MM.1S (cell line): ENCODE measurements around the gene CERKL.

ENCODE experiments used
- DNase-seq: peaks from one replicate; pipeline ENCODE4 v3.0.0-alpha.2; 2015
- H2AFZ ChIP-seq: fragments of 300-600 bp; sonication (generic); 2 replicates; pipeline ENCODE4 v1.6.0; 2016; ENCODE audit warnings: antibody characterized with exemption, low read length
- H3F3A ChIP-seq: fragments of 300-600 bp; sonication (generic); 2 replicates; pipeline ENCODE4 v1.6.1; 2016; ENCODE audit warnings: mild to moderate bottlenecking, antibody characterized with exemption, low read length, moderate library complexity, mixed read lengths; ENCODE audit not compliant: insufficient read depth
- H3K27ac ChIP-seq: fragments of 300-600 bp; sonication (generic); 2 replicates; pipeline ENCODE4 v1.5.1; 2016; ENCODE audit warnings: mild to moderate bottlenecking, low read length
- H3K27me3 ChIP-seq: fragments of 300-600 bp; sonication (generic); replicated peaks from 2 replicates; pipeline ENCODE4 v1.6.0; 2016; ENCODE audit warnings: low read length; ENCODE audit not compliant: insufficient read depth
- H3K36me3 ChIP-seq: fragments of 300-600 bp; sonication (generic); replicated peaks from 2 replicates; pipeline ENCODE4 v1.6.1; 2016; ENCODE audit warnings: mild to moderate bottlenecking, low read length, mixed read lengths; ENCODE audit not compliant: insufficient read depth
- H3K4me1 ChIP-seq: fragments of 300-600 bp; sonication (generic); 2 replicates; pipeline ENCODE4 v1.6.1; 2016; ENCODE audit warnings: low read length, mixed read lengths
- H3K4me2 ChIP-seq: fragments of 300-600 bp; sonication (generic); 2 replicates; pipeline ENCODE4 v1.6.0; 2016; ENCODE audit warnings: low read depth, low read length
- H3K4me3 ChIP-seq: fragments of 300-600 bp; sonication (generic); 2 replicates; pipeline ENCODE4 v1.5.1; 2016; ENCODE audit warnings: low read length, mixed read lengths
- H3K79me2 ChIP-seq: fragments of 300-600 bp; sonication (generic); 2 replicates; pipeline ENCODE4 v1.6.1; 2016; ENCODE audit warnings: mixed run types, low read length, mixed read lengths
- H3K9ac ChIP-seq: fragments of 300-600 bp; sonication (generic); 2 replicates; pipeline ENCODE4 v1.6.1; 2016; ENCODE audit warnings: low read length, mixed read lengths
- H3K9me2 ChIP-seq: fragments of 300-600 bp; sonication (generic); replicated peaks from 2 replicates; pipeline ENCODE4 v1.6.1; 2016; ENCODE audit warnings: mild to moderate bottlenecking, low read length, mixed read lengths; ENCODE audit not compliant: insufficient read depth
- H3K9me3 ChIP-seq: fragments of 300-600 bp; sonication (generic); replicated peaks from 2 replicates; pipeline ENCODE4 v1.6.1; 2016; ENCODE audit warnings: mild to moderate bottlenecking, low read length, mixed read lengths; ENCODE audit not compliant: insufficient read depth
- H4K20me1 ChIP-seq: fragments of 300-600 bp; sonication (generic); 2 replicates; pipeline ENCODE4 v1.6.1; 2016; ENCODE audit warnings: mild to moderate bottlenecking, low read length, moderate library complexity, mixed read lengths; ENCODE audit not compliant: insufficient read depth
- CTCF ChIP-seq: fragments of 300-600 bp; sonication (generic); IDR thresholded peaks from 2 replicates; pipeline ENCODE4 v1.5.1; 2016; ENCODE audit warnings: antibody characterized with exemption, low read length, mixed read lengths
- EZH2 ChIP-seq: fragments of 300-600 bp; sonication (generic); optimal IDR thresholded peaks from 2 replicates; pipeline ENCODE3; 2017; ENCODE audit warnings: low read depth, mild to moderate bottlenecking, antibody characterized with exemption, low read length, mixed read lengths
- EZH2phosphoT487 ChIP-seq: fragments of 300-600 bp; sonication (generic); IDR thresholded peaks from 2 replicates; pipeline ENCODE4 v1.6.1; 2018; ENCODE audit warnings: antibody characterized with exemption, low read length

CERKL gene

GRCh38 chr2:181607629-181608590, 49.0 kb downstream of the CERKL start:
- H2AFZ ChIP-seq = no peak overlapping the region
- no peaks in the 10 kb centered on the region; the same call in 1 of the 2 replicates for H3K4me1 ChIP-seq
- no peaks in the 10 kb centered on the region for H3K9me3 ChIP-seq
- H3K79me2 ChIP-seq = no peaks in the 10 kb centered on the region
- H3K9ac ChIP-seq = no peak overlapping the region
- H3K4me3 ChIP-seq = no peak overlapping the region
- no peak overlapping the region for H3K4me2 ChIP-seq
- no peaks in the 10 kb centered on the region for H3K36me3 ChIP-seq
- H3F3A ChIP-seq = no peaks in the 10 kb centered on the region
- H3K9me2 ChIP-seq = no peaks in the 10 kb centered on the region
- DNase-seq = no peak
- TF ChIP-seq EZH2phosphoT487 = no peak
- H4K20me1 ChIP-seq = no peaks in the 10 kb centered on the region
- no peak overlapping the region for H3K27ac ChIP-seq
- no peaks in the 10 kb centered on the region for H3K27me3 ChIP-seq

- Histone ChIP-seq H3K27ac (no peak overlapping the region), H3K27me3 (no peaks in the 10 kb centered on the region), H3K79me2 (no peaks in the 10 kb centered on the region), H3K9ac (no peak overlapping the region), H3K4me3 (no peak overlapping the region), H3F3A (no peaks in the 10 kb centered on the region), H4K20me1 (no peaks in the 10 kb centered on the region), H3K4me2 (no peak overlapping the region), H3K9me3 (no peaks in the 10 kb centered on the region), H3K36me3 (no peaks in the 10 kb centered on the region), H3K4me1 (no peaks in the 10 kb centered on the region; the same call in 1 of the 2 replicates), H2AFZ (no peak overlapping the region), H3K9me2 (no peaks in the 10 kb centered on the region)
- TF ChIP-seq EZH2 (no peak), CTCF (no peak), EZH2phosphoT487 (no peak)
- DNase-seq = no peak
These were observed 50.7 kb downstream of the CERKL start for GRCh38 chr2:181605889-181606837.

GRCh38 chr2:181602017-181602416, 54.9 kb downstream of the CERKL start:
- no peaks in the 10 kb centered on the region for H3K9me3 ChIP-seq

More at GRCh38 chr2:181602017-181602416, 54.9 kb downstream of the CERKL start:
- Histone ChIP-seq H2AFZ (no peak overlapping the region), H3K36me3 (no peaks in the 10 kb centered on the region), H3K27me3 (no peaks in the 10 kb centered on the region), H3K9ac (no peak overlapping the region), H3K4me1 (no peaks in the 10 kb centered on the region), H4K20me1 (no peaks in the 10 kb centered on the region), H3F3A (no peaks in the 10 kb centered on the region), H3K4me2 (no peak overlapping the region), H3K79me2 (no peaks in the 10 kb centered on the region), H3K4me3 (no peak overlapping the region), H3K9me2 (no peaks in the 10 kb centered on the region), H3K27ac (no peak overlapping the region)
- no peak for TF ChIP-seq EZH2phosphoT487
- TF ChIP-seq CTCF = no peak
- no peak for TF ChIP-seq EZH2
- DNase-seq = no peak
